C4-2B (cell line): ENCODE data around the gene MYL5.

ENCODE experiments used
- ZFX ChIP-seq: fragments of 450-650 bp; IDR thresholded peaks from 2 replicates; pipeline ENCODE4 v1.6.1; 2017
- TF ChIP-seq, protein P1 (sequence below): fragments of 450-650 bp; conservative IDR thresholded peaks from 2 replicates; pipeline ENCODE4 v1.5.1; 2017; ENCODE audit warnings: mild to moderate bottlenecking

DNA sequence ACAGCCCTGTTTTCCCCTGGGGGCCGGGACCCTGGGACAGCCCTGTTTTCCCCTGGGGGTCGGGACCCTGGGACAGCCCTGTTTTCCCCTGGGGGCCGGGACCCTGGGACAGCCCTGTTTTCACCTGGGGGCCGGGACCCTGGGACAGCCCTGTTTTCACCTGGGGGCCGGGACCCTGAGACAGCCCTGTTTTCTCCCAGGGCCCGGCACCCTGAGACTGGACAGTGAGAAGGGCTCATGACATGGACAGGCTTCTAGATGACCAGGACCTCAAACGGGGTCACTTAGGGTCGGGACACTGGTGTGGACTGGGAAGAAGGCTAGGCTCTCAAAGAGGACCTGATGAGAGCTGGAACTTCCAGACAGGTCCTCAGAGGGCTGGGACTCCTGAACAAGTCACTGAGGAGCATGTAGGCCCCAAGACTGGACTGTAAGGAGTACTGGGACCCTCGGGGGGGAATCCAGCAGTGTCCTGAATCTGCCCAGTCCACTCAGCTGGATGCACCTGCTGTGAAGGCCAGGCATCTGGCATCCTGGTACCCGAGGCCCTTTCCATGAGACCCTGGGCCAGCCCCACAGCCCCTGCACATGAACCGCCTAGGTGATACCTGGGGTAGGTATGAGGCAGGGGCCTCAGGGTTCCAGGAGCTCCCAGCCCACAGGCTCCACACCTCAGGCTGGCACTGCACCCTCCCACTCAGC, 33.7 kb downstream of the MYL5 start:
- TF ChIP-seq, protein P1, sequence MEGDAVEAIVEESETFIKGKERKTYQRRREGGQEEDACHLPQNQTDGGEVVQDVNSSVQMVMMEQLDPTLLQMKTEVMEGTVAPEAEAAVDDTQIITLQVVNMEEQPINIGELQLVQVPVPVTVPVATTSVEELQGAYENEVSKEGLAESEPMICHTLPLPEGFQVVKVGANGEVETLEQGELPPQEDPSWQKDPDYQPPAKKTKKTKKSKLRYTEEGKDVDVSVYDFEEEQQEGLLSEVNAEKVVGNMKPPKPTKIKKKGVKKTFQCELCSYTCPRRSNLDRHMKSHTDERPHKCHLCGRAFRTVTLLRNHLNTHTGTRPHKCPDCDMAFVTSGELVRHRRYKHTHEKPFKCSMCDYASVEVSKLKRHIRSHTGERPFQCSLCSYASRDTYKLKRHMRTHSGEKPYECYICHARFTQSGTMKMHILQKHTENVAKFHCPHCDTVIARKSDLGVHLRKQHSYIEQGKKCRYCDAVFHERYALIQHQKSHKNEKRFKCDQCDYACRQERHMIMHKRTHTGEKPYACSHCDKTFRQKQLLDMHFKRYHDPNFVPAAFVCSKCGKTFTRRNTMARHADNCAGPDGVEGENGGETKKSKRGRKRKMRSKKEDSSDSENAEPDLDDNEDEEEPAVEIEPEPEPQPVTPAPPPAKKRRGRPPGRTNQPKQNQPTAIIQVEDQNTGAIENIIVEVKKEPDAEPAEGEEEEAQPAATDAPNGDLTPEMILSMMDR = no peak
- no peak for TF ChIP-seq ZFX
